Activated B cell treated with CpG ODN at 0.5 μM for 24 hours (primary cell): ENCODE data around the gene FBXO10. TPM values are rescaled to one million over a fixed set of nuclear protein-coding genes. Genes with fewer than 3 reads are reported as not detected.

Experiments used
- ATAC-seq: fragments of 200-7000 bp; cut with Tn5 transposase; one replicate; pipeline ENCODE4 v1.10.0; 2021; ENCODE audit warnings: low read depth, mild to moderate bottlenecking, moderate library complexity
- CTCF ChIA-PET: fragments of 350-600 bp; sonication (Branson Sonifier 250); formaldehyde crosslinking; loops from one replicate; lab custom pipeline; 2021; ENCODE audit warnings: antibody characterized with exemption; lab: Charles Lee
- POLR2A ChIA-PET: fragments of 350-600 bp; sonication (Branson Sonifier 250); formaldehyde crosslinking; loops from one replicate; lab custom pipeline; 2021; ENCODE audit warnings: antibody characterized with exemption; lab: Charles Lee
- DNase-seq: peaks from one replicate; pipeline ENCODE4 v3.0.0; 2022
- H3K27ac Mint-ChIP-seq: one replicate; pipeline ENCODE4 v1.8.0; 2020; ENCODE audit warnings: mixed read lengths
- H3K27me3 Mint-ChIP-seq: one replicate; pipeline ENCODE4 v1.8.0; 2021; ENCODE audit warnings: mixed read lengths
- H3K36me3 Mint-ChIP-seq: one replicate; pipeline ENCODE4 v1.8.0; 2021; ENCODE audit warnings: low read depth, mixed read lengths
- H3K4me1 Mint-ChIP-seq: one replicate; pipeline ENCODE4 v1.8.0; 2021; ENCODE audit warnings: mixed read lengths
- H3K4me3 Mint-ChIP-seq: one replicate; pipeline ENCODE4 v1.8.0; 2020; ENCODE audit warnings: mild to moderate bottlenecking, mixed read lengths
- H3K9me3 Mint-ChIP-seq: one replicate; pipeline ENCODE4 v1.8.0; 2020; ENCODE audit warnings: mixed read lengths
- CTCF ChIP-seq: fragments of 200-600 bp; IDR thresholded peaks from one replicate; pipeline ENCODE4 v1.8.0; 2022; ENCODE audit warnings: antibody characterized with exemption, mild to moderate bottlenecking
- intact Hi-C: fragments of 100-400 bp; cut with micrococcal nuclease; formaldehyde crosslinking; loops from one replicate; pipeline ENCODE4 v1.15.1; 2024
- total RNA-seq: library from RNA; stranded (reverse); gene quantifications from 2 replicates; pipeline ENCODE4 v1.2.3, GENCODE V29; 2022

Gene FBXO10
- total RNA-seq, 1 donor from 2014 or later = 39.4 TPM

- no peak for DNase-seq
- Mint-ChIP-seq H3K27me3 (no peaks in the 10 kb centered on the region), H3K36me3 (peaks cover 58% of the 10 kb centered on the region), H3K4me1 (peaks cover 32% of the 10 kb centered on the region), H3K27ac (no peak overlapping the region), H3K9me3 (no peaks in the 10 kb centered on the region), H3K4me3 (no peak overlapping the region)
- no peak for TF ChIP-seq CTCF
- intact Hi-C loops = no loop called here
- ChIA-PET POLR2A (no interaction called here), CTCF (no interaction called here)
- ATAC-seq = no peak
Measured at GRCh38 chr9:37534901-37535300, 41.3 kb downstream of the FBXO10 start.

- no peak for TF ChIP-seq CTCF
- Mint-ChIP-seq H3K27ac (no peak overlapping the region), H3K9me3 (no peaks in the 10 kb centered on the region), H3K36me3 (peaks cover 55% of the 10 kb centered on the region), H3K4me3 (no peak overlapping the region), H3K27me3 (no peaks in the 10 kb centered on the region), H3K4me1 (peaks cover 31% of the 10 kb centered on the region)
- POLR2A ChIA-PET = interaction anchor here (0.6 kb wide), 1 partner anchor 1802 kb away, joined by 3 read pairs; the partner anchor contains the start of gene CREB3
- no peak for ATAC-seq
- intact Hi-C loops = no loop called here
- no peak for DNase-seq
- CTCF ChIA-PET = no interaction called here
Measured at GRCh38 chr9:37534412-37534811, 41.8 kb downstream of the FBXO10 start.

- CTCF ChIA-PET = no interaction called here
- H3K27me3 Mint-ChIP-seq = no peaks in the 10 kb centered on the region
- POLR2A ChIA-PET = interaction anchor here (1.5 kb wide), 1 partner anchor 44 kb away, joined by 4 read pairs; the partner anchor contains the start of gene FBXO10
- peak; percentile 74 for ATAC-seq
- no peak for DNase-seq
- intact Hi-C loops = loop anchor here (1.0 to 2.0 kb wide), 2 partner anchors 33 to 45 kb away; partner anchors contain the start of gene FBXO10
- peak overlapping the region; percentile 86 for H3K27ac Mint-ChIP-seq
- TF ChIP-seq CTCF = no peak
- peaks cover 38% of the 10 kb centered on the region for H3K4me1 Mint-ChIP-seq
- no peaks in the 10 kb centered on the region for H3K9me3 Mint-ChIP-seq
- H3K4me3 Mint-ChIP-seq = peak overlapping the region; percentile 73
- peaks cover 52% of the 10 kb centered on the region for H3K36me3 Mint-ChIP-seq
Measured at GRCh38 chr9:37531699-37532098, 44.5 kb downstream of the FBXO10 start.

- H3K36me3 Mint-ChIP-seq = peaks cover 57% of the 10 kb centered on the region
- peaks cover 38% of the 10 kb centered on the region for H3K4me1 Mint-ChIP-seq
- H3K9me3 Mint-ChIP-seq = no peaks in the 10 kb centered on the region
- no peak for TF ChIP-seq CTCF
- CTCF ChIA-PET = no interaction called here
- intact Hi-C loops = loop anchor here (2.0 kb wide), 2 partner anchors 18 to 44 kb away; partner anchors contain the start of gene POLR1E
- peak overlapping the region; percentile 57 for H3K4me3 Mint-ChIP-seq
- H3K27me3 Mint-ChIP-seq = no peaks in the 10 kb centered on the region
- H3K27ac Mint-ChIP-seq = peak overlapping the region; percentile 76
- ATAC-seq (peak; percentile 72), DNase-seq (peak; percentile 43)
- POLR2A ChIA-PET = interaction anchor here (0.6 to 1.6 kb wide), 4 partner anchors 24 to 63 kb away, joined by 3 to 7 read pairs (median 4); partner anchors contain the start of genes FBXO10 and TOMM5
Measured at GRCh38 chr9:37528652-37529471, 47.3 kb downstream of the FBXO10 start.

- no peak overlapping the region for H3K4me3 Mint-ChIP-seq
- ChIA-PET POLR2A (no interaction called here), CTCF (no interaction called here)
- DNase-seq (no peak), ATAC-seq (no peak)
- H3K36me3 Mint-ChIP-seq = peaks cover 78% of the 10 kb centered on the region
- no peaks in the 10 kb centered on the region for H3K9me3 Mint-ChIP-seq
- no peak for TF ChIP-seq CTCF
- intact Hi-C loops = no loop called here
- H3K4me1 Mint-ChIP-seq = peaks cover 9% of the 10 kb centered on the region
- H3K27ac Mint-ChIP-seq = no peak overlapping the region
- H3K27me3 Mint-ChIP-seq = no peaks in the 10 kb centered on the region
Measured at GRCh38 chr9:37523916-37524315, 52.3 kb downstream of the FBXO10 start.
